ENCODE measurements around the gene TCL1B.
"Not testable (repeated sequence)": the region's sequence is repeated elsewhere in the genome, so short reads cannot be mapped to it uniquely, and the experiment has no call there.

The TCL1B gene

DNA sequence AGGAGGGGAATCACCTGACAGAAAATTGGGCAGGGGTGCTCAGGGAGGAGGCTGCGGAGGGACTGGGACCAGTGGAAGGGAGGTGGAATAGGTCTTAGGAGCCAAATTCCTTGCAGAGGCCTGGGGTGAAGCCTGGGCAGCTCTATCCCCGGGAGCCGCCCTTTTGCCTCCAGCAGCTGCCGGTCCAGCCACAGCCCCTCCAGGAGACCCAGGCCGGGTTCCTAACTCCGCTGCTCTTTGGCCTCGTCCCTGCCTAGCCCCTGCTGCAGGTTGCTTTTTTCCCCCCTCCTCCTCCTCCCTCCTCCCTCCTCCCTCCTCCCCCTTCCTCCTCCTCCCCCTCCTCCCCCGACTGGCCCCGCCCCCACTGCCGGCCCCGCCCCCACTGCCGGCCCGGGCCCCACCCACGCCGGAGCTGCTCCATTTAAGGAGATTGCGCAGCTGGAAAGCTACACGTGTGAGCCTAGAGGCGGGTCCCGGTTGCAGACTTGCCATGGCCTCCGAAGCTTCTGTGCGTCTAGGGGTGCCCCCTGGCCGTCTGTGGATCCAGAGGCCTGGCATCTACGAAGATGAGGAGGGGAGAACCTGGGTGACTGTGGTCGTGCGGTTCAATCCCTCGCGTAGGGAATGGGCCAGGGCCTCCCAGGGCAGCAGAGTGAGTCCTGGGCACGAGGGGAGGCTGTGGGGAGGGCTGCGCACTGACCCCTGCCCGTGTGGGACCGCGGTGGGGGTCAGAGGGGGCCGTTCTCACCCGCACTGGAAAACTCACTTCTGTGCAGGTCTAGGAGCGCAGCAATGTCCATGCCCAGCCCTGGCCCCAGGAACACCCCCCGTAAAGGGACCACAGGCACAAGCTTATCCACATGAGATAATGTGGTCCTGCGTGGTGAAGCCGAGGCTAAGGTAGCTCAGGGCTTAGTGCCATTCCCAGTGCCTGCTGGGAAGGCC, at the start of gene TCL1B:
TSS of gene TCL1B (plus strand) at position 449 of the 945 bp plus-strand sequence. CDS start at position 491, 42 bp downstream.
- no peak for DNase-seq (ENCODE audit: low read depth)

DNA sequence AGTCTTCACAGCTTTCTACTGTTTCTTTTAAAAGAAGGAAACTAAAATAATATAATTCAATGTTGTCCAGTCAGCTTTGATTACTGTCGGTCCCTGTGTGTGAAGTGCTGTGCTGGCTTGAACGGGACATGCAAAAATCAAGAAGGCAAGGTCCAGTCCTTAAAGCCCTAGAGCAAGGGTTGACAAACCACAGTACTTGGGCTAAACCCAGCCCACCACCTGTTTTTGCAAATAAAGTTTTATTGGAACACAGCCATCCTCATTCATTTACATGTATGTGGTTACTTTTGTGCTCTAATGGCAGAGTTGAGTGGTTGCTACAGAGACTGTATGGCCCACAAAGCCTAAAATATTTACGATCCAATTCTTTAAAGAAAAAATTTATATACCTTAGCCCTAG, 41.2 kb upstream of the TCL1B start:
- DNase-seq (ENCODE audit: low read depth): no peak

DNA sequence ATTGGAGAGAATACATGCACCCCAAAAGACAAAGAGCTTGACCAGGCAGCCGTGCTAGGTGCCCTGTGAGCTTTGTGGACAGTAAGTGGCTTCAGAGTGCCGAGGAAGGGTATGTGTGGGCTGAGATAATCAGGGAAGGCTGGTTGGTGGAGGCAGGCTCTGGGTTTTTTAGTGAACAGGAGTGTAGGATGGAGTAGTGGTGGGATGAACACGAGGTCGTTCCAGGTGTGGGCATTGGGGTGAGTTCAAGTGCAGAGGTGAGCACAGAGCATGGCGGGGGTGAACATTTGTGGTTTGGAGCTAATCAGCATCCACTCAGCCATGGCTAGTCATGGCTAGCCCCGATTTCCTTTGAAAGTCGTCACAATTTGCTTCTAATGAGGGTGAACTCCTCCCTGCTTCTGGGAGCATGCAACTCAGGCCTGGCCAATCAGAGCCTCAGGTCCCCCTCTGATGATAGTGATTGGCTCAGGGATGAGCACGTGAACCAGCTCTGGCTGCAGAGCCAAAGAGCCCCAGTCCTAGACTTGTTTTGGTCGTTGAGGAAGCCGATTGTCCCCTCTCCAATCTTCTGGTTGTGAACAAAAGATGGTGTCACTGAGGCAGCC, 40.7 kb upstream of the TCL1B start:
- DNase-seq (ENCODE audit: low read depth): no peak

DNA sequence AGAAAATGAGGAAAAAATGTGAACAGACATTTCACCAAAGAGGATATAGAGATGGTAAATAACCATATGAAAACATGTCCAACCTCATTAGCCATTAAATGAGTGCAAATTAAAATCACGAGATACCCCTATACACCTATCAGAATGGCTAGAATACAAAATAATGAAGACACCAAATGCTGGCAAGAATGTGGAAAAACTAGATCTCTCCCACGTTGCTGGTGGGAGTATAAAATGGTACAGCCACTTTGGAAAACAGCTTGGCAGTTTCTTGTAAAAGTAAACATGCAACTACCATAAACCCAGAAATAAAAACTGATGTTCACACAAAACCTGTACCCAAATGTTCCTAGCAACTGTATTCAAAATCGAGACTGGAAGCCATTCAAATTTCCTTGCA, 38.3 kb upstream of the TCL1B start:
- no peak for DNase-seq (ENCODE audit: low read depth)

DNA sequence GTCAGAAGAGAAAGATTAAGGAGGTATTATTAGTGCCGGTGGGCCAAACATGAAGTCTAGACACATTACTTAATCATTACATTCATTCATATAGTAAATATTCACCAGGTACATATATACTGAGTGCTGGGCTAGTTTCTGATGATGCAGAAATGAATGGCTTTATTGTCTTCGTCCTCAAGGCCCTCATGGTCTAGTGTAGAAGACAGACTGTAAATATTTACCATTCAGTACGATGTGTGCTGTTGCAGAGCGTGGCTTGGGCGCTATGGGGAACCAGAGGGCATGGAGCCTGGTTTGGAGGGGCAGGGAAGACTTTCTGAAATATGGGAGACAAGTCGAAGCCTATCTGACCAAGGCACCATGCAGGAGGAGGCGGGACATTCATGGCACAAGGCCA, 37.0 kb upstream of the TCL1B start:
- no peak for DNase-seq (ENCODE audit: low read depth)

DNA sequence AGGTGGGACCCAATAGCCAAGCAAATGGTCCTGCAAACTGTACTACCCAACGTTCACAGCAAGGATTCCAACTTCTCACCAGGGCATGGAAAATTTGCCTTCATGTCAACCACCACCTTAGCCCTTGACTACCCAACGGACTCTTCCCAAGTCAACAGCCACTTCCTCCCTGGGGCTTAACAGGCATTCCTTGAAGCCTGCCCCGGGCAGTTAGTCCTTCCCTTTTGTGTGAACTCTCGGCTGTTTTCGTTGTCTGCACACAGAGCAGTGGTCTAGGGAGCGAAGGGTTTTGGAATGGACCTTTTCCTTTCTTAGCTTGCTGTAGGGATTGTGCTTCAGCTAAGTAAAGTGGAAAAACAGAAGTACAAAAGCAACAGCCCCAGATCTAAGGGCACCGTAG, 35.2 kb upstream of the TCL1B start:
- no peak for DNase-seq (ENCODE audit: low read depth)

- no peak for DNase-seq (ENCODE audit: low read depth)
Measured at GRCh38 chr14:95651821-95652583, 34.2 kb upstream of the TCL1B start.

- no peak for DNase-seq (ENCODE audit: low read depth)
Measured at GRCh38 chr14:95652690-95653089, 33.5 kb upstream of the TCL1B start.

DNA sequence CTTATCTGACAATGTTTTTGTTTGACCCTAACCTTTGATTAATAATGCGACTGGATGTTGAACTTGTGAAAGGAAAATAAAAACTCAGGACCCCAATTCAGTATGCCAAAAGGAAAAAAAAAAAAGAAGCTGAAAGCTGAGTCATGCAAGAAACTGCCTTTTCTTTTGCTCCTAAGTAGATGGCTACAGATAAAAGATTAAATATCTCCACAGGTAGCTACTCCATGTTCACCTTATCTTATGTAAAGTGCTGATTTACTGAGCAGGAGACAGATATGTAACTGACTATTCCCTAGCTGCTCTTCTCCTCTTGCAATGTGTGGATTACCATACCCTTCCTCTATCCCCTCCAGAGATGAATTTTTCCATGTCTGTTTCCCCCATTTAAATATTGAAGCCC, 30.8 kb upstream of the TCL1B start:
- no peak for DNase-seq (ENCODE audit: low read depth)

GRCh38 chr14:95656634-95657033, 29.6 kb upstream of the TCL1B start:
- DNase-seq (ENCODE audit: low read depth): no peak

- no peak for DNase-seq (ENCODE audit: low read depth)
Measured at GRCh38 chr14:95657454-95657853, 28.8 kb upstream of the TCL1B start.

GRCh38 chr14:95659293-95659989, 26.8 kb upstream of the TCL1B start:
- no peak for DNase-seq (ENCODE audit: low read depth)

DNA sequence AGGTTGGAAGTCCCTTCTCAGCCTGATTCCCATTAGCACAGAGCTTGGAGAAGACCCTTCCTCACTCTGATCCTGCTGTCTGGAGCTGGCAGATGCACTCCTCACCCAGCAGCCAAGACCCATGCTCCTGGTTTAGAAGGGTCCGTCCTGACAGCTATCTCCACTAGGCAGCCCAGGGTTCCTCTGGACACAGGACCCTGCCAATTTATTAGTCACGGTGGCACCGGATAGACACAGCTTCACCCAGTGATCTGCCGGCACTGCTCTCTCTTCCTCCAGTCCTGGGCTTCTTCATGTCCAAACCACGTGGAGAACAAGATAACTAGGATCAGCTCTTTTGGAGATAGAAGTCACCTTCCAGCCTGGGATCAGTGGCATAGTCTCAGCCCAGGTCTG, 26.2 kb upstream of the TCL1B start:
- DNase-seq (ENCODE audit: low read depth): no peak

DNA sequence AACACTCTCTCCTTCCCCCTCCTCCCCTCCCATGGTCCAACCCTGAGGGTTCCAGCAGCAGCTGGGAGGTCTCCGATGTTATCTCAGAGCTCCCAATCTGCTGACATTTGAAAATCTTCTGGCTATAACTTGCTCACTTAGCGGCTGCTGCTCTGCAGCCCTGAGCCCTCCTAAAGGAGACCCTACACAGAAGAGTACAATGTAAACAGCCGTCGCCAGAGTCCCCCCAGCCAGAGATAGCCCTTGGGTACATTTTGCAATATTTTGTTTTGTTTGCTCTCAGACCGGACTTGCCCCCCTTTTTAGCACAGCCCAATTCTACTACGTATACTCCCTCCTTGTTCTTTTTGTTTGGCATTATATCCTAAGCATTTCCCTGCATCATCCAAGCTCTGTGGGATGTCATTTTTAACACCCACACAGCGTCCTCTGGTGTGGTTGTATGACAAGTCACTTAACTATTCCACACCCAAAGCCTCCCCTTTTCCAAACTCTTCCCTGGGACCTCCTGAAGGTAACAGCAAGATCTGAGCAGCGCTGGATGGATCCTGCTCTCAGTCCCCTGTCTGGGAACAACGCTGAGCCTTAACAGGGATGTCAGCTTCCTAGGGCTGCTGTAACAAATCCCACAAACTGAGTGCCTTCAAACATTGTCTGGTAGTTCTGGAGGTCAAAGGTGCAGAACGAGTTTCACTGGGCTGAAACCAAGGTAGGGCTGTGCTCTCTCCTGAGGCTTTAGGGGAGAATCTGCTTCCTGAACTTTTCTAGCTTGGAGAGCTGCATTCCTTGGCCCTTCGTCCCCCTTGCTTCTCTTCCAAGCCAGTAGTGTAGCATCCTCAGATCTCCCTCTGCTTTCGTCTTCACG, 25.3 kb upstream of the TCL1B start:
- no peak for DNase-seq (ENCODE audit: low read depth)

DNA sequence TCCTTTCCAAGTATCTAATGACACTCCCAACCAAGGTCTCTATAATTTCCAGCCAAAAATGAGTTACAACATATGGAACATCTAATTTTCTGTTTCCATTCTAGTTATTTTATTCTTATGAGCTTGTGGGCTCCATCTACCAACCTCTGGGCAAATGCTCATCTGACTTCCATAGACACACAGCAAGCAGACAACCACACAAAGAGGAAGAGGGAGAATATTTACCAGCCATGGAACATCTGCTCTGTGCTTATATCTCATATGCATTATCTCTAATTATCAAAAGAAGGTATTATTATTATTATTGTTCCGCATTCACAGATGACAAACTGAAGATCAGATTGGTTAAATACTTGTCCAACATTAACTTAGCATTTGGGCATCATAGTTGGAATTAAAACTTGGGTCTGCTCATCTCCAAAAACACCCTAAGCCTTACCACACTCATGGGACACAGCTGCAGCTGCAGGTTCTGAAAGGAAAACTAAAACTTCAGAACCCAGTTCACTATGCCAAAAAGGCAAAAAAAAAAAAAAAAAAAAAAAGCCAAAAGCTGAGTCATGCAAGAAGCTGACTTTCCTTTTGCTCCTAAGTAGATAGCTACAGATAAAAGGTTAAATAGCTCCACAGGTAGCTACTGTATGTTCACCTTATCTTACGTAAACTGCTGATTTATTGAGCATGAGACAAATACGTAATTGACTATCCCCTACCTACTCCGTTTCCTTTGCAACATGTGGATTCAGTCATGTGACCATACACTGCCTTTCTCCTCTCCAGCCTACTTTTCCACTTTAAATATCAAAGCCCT, 23.6 kb upstream of the TCL1B start:
- no peak for DNase-seq (ENCODE audit: low read depth)

DNA sequence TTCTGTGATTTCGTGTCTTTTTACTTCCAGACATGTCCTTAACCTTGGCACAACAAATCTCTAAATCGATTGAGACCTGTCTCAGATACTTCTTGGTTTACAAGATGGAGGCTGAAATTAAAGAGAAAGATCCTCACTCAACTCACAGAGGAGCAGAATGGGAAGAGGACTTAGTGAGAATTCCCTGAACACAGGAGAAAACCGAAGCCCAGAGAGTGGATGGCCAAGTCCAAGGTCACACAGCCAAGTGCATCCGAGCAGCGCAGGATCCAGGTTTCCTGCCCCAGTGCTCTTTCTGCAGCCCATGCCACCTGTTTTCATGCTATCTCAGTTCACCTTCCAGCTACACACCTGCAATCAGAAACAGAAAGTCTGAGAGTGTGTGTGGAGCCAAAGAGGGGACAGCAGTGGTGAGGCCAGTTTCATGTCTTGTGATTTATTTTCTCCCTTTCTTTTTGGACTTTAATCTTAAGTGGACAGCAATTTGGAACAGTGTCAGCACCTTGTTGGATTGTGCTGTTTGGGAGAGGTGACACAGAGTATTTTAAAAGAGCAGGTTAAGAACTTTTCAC, 22.9 kb upstream of the TCL1B start:
- DNase-seq (ENCODE audit: low read depth): no peak

GRCh38 chr14:95664066-95664465, 22.2 kb upstream of the TCL1B start:
- DNase-seq (ENCODE audit: low read depth): no peak

DNA sequence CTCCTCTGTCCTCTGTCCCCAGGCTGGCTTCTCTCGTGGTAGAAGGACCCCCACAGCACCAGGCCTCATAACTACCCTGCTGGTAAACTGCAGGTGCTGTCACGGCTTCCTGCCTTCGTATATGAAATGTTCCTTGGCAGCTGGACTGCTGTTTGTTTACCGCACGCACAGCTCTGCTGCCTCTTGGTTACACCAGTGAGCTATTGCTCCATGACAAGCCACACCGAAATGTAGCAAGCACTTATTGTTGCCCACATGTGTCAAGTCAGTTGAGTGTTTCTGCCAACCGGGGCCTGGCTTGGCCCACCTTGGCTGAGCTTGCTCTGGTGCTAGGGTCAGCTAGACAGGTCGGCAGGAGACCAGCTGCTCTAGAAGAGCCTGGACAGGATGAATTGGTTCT, 21.7 kb upstream of the TCL1B start:
- no peak for DNase-seq (ENCODE audit: low read depth)

DNA sequence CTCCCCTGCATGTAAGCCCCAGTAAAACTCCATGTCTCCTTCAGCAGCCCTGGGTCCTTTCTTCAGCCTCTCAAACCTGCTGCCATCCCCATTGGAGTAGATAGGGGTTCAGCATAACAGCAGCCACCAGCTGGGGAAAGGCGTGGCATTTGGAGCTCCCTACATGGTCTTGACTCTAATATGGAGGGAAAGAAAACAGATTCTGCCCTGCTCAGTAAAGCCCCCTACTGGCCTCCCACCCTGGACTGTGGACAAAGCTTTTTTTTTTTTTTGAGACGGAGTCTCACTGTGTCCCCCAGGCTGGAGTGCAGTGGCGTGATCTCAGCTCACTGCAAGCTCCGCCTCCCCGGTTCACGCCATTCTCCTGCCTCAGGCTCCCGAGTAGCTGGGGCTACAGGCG, 20.7 kb upstream of the TCL1B start:
- DNase-seq (ENCODE audit: low read depth): not testable (repeated sequence)

- DNase-seq (ENCODE audit: low read depth): no peak
Measured at GRCh38 chr14:95666450-95666849, 19.8 kb upstream of the TCL1B start.
